ENCODE measurements around the gene SMCO2. TPM values are rescaled to one million over a fixed set of nuclear protein-coding genes. Genes with fewer than 3 reads are reported as not detected.
A peak's percentile ranks its signal among the peaks of the same experiment; 100 is the strongest.

Gene SMCO2
- total RNA-seq, 1 donor from 2014 or later: not detected

DNA sequence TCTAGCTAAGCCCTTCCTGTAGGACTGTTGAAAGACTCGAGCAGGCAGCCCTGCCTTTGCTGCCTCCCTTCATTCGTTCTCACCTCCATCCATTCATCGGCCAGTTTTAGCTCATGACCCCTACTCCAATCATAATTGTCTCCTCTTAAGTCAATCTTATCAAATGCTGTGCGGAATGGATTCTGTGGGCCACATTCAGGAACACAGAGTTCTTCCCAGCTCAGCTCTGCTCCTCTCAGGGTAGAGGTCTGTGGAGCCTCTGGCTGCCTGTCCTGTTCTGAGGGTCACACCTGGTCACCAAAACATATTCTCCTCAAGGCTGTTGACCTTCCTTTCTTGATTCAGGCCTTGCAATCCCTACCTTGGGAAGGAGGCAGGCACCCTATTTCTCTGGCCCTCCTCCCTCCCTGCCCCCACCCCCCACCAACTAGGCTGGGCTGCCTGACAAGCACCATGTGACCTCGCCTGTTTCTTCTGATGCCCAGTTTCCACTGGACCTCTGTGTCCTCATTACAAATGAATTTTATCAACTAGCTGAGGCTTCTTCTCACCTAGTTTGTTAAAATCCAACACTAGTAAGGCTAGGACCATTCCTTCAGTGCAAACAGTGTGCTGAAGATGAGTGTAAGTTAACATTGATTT lies 3.5 kb downstream of the SMCO2 start:
- ATAC-seq (peak; percentile 29), DNase-seq (ENCODE audit: missing footprints) (no peak)
- intact Hi-C loops (cut with DNase I): no loop called here

DNA sequence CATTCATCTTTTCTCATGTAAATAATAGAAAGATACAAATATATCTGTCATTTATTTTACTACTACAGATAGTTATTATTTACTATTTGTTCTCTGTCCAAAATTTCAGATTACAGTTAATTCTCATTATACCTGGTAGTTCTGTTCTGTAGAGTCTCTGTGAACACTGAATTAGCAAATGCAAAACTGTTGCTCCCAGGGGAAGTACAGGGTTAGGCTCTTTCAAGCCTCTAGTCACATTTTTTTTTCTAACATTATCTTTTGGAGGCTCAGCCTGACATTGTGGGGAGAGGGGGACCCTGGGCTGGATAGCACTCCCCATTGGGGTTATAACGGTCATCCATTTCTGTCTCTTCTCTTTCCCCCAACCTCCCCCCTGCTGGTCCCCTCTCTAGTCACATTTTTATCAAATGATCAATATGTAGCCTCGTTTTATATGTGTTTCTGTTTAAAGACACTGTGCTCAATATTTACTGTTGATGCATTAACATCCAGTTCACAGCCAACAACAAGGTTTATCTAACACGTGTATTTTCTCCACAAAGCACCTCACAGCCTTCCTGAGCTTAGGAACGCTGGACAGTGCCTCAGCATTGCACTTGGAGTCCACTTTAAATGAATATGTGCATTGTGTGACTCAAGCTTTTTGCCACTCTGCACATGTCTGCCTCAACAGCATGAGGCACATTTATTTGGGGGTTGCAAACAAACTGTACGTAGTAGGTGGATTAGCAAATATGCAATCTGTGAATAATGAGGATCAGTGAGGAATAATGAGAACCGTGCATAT lies 4.7 kb downstream of the SMCO2 start:
- intact Hi-C loops (cut with DNase I): no loop called here
- ATAC-seq: no peak
- no peak for DNase-seq (ENCODE audit: missing footprints)

DNA sequence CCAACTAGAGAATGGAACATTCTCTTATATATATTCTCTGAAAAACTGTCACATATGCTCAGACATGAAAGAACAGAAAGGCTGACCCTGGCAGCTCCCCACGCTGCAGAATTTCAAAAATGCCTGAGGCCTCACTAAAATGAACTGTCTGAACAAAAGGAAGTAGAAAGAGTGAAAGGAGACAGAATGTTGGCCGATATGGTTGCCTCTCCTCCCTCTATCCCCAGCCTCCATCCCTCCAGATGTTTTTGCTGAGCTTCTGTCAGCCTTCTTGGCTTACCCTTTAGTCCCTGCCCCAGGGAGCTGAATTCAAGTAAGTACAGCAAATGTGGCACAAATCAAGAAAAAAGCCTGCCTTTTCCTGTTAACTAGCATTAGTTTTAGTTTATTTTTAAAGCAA lies 6.9 kb downstream of the SMCO2 start:
- ATAC-seq: peak; percentile 85
- no peak for DNase-seq (ENCODE audit: missing footprints)
- intact Hi-C loops (cut with DNase I): no loop called here

DNA sequence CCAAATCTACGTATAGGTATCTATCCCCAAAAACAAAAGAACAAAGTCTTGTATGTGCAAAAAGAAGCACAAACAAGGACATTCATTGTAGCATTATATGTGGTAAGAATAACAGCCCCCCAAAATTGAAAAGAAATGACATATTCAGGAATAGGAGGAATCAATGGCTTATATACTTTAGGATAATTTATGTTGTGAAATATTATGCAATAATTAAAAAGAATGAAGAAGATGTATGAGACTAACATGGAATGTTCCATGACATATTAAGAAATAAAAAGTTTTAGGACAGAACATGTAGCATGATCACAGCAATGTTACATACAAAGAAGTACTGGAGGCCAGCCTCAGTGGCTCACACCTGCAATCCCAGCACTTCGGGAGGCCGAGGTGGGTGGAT lies 9.1 kb downstream of the SMCO2 start:
- intact Hi-C loops (cut with DNase I): no loop called here
- DNase-seq (ENCODE audit: missing footprints): no peak

DNA sequence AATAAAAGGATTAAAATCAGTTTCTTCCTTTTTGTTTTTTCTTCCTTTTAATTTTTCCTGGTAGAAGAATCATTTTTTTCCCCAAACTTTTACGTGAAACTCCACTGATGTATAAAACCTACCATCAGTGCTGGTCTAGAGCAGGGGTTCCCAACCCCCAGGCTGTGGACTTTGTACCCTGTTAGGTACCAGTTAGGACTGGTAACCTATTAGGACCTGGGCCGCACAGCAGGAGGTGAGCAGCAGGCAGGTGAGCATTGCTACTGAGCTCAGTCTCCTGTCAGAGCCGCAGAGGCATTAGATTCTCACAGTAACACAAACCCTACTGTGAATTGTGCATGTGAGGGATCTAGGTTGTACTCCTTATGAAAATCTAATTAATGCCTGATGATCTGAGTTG lies 10.1 kb downstream of the SMCO2 start:
- ATAC-seq (no peak), DNase-seq (ENCODE audit: missing footprints) (no peak)
- intact Hi-C loops (cut with DNase I): no loop called here

More for the DNA sequence above, 9.1 kb downstream of the SMCO2 start:
- ATAC-seq: no peak

DNA sequence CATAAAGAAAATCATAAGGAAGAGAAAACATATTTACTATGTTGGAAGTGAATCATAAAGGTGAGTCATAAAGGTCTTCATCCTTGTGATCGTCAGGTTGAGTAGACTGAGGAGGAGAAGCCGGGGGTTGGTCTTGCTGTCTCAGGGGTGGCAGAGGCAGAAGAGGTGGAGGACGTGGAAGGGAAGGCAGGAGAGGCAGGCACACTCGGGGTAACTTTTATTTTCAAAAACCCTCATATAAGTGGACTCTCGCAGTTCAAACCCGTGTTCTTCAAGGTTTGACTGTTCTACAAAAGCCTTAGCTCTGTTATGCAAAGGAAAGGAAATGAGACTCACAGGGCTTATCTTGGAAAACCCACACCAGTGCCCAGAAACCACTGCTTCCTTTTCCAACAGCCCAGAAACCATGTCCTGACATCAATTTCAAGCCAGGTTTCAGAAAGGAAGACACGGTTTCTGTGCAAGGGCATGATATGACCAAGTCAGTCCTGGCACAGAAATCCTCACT lies 14.0 kb downstream of the SMCO2 start:
- ATAC-seq (no peak), DNase-seq (ENCODE audit: missing footprints) (no peak)
- intact Hi-C loops (cut with DNase I): no loop called here

DNA sequence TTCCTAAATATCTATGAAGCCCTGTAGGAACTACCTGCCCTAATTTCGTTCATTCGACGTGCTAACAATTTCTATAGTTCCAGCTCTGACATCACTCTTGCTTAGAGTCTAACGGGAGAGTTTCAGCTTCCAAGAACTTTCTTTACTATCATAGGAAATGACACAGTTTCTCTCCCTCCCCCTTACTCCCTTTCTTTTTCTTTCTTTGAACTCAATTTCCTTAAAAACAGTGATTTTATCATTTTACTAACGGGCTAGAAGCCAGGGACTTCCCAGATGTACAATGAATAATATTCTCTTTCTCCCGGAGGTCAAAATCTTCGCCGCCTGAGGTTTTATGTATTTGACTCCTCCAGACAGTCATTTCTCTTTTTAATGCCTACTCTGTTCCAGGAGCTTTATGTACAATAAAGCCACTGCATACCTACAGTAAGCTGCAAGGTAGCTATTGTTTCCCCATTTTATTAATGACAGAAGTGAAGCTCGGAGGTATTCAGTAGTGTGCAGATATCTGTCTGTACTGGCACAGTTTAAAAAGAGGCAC lies 15.7 kb downstream of the SMCO2 start:
- ATAC-seq: no peak
- DNase-seq (ENCODE audit: missing footprints): no peak
- intact Hi-C loops (cut with DNase I): no loop called here

DNA sequence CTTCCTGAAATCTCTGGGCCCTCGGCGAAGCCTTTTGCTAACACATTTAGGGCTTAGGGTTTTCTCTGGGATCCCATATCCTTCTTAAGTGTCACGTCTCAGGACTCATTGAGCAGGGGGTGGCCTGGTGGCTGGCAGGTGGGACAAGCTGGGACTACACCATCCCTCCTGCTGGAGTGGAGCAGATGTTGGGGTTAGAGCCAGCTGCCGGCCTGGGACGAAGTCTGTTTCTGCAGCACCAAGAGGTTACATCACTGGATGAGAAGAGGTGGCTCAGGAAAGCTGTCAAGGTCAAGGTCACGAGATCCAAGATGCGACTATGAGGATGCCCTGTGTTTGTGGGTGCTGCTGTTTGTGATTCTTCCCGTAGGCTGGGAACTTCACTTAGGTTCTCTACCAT lies 16.3 kb downstream of the SMCO2 start:
- DNase-seq (ENCODE audit: missing footprints) (no peak), ATAC-seq (peak; percentile 64)
- intact Hi-C loops (cut with DNase I): no loop called here

DNA sequence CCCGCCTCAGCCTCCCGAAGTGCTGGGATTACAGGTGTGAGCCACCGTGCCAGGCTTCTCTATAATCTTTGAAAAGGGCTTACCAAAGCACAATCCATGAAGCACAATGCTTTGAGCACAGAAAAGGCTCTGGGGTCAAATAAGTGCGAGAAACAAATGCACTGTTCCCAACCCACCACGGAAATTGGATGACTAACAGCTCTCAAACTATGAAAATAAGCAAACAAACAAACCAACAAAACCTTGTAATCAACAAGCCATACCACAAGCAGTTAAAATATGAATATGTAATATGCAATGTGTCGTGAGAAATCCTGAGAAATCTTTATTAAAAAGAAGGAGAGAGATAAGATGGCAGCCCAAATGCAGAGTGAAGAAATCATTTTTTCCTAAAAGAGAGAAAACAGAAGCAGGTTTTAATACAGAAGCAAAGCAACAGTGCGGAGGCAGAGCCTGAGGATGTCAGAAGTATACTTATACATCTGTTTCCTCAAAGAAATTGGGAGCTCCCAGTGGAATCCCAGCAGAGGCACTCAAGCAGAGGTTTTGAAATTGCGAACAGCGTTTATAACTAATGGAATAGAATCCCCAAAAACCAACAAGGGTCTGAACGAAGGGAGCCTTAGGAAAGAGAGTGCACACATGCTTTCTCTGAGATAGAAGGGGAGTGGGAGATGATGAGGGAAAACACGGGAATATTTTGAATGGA lies 17.1 kb downstream of the SMCO2 start:
- intact Hi-C loops (cut with DNase I): no loop called here
- no peak for DNase-seq (ENCODE audit: missing footprints)
- ATAC-seq: peak; percentile 67

DNA sequence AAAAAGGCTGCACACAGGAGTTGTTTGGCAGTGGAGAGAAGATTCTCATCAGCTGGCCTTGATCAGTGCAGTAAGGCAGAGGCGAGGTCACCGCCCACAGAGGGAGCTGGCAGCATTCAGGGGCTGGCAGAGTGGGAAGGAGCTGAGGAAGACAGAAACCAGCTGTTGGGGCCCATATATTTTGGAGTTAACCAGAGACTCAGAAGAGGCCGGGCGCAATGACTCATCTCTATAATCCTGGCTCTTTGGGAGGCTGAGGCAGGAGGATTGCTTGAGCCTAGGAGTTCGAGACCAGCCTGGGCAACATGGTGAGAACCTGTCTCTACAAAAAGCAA lies 17.7 kb downstream of the SMCO2 start:
- DNase-seq (ENCODE audit: missing footprints) (peak; percentile 81), ATAC-seq (peak; percentile 92)

DNA sequence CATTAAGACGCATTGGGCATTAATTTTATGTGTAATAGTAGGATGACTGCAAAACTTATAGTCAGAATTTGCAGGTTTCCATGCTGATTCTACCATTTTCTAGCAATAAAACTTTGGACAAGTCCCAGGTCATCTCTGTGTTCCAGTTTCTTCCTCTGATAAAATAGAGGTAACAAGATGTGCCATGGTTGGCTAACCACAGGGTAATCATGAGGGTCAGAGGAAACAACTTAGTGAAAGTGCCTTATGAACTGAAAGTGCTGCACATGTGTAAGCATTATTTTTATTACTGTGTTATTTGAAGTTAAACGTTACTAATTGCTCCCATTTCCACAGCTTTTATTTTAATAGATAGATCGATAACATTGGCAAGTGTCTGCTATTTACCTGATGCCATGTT lies 21.1 kb downstream of the SMCO2 start:
- ATAC-seq (no peak), DNase-seq (ENCODE audit: missing footprints) (no peak)
- intact Hi-C loops (cut with DNase I): no loop called here

More for the DNA sequence above, 17.7 kb downstream of the SMCO2 start:
- intact Hi-C loops (cut with DNase I): no loop called here

DNA sequence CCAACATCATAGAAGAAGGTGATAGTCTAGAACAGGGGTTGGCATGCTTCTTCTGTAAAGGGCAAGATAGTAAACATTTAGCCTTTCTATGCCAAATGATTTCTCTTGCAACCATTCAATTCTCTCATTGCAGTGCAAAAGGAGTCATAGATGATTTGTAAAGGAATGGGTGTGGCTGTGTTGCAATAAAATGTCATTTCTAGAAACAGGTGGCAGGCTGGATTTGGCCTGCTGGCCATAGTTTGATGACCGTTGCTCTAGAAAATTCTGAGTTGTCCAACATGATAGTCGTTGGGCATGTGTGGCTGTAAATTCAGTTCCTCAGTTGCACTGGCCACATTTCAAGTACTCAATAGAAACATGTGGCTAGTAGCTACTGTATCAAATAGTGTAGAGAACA lies 21.7 kb downstream of the SMCO2 start:
- intact Hi-C loops (cut with DNase I): no loop called here
- ATAC-seq (no peak), DNase-seq (ENCODE audit: missing footprints) (no peak)

DNA sequence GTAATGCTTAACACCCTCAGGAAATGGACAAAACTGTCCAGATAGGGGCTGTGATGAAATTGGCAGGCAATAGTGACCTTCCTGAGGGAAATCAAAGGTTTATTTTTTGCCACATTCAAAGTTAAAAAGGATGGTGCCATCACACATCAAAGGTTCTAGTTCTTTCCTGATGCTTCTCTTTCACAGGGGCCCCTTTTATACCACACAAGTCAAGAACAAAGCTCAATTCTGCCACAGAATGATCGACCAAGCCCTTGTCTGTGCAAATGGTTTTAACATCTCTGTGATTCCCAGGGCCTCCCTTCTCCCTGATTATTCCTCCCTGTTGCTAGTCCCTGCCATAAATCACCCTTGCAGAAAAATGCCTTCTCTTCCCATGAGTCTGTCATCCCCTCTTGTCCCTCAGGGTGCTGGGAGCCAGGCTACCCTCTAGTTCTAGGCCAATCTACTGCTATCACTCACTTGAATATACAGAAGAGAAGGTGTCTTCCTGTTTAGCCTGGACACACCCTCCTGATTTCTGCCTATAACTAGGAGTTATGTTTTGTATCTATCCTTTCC lies 22.7 kb downstream of the SMCO2 start:
- DNase-seq (ENCODE audit: missing footprints) (no peak), ATAC-seq (no peak)

DNA sequence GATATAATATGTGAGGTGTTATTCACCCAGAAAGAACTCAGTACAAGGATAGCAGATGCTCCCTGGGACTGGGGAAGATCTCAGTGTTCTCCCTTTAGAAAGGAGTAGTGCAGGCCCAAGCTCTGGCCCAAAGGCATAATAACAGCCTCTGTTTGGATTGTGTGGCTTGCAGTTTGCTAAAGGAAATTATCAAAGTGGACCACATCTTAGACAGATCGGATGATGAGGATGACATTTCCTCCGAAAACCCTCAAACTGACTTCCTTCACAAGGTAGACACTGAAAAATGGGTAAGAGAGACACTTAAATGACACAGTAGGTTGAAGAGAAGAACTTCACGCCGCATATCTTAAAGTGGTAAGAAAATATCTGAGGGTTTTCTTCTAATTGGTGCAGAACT lies 26.1 kb downstream of the SMCO2 start:
- no peak for ATAC-seq
- intact Hi-C loops (cut with DNase I): loop anchor here (5.0 kb wide), 1 partner anchor 35 kb away; no protein-coding TSS in a partner anchor
- DNase-seq (ENCODE audit: missing footprints): no peak

More for the DNA sequence above, 22.7 kb downstream of the SMCO2 start:
- intact Hi-C loops (cut with DNase I): no loop called here

DNA sequence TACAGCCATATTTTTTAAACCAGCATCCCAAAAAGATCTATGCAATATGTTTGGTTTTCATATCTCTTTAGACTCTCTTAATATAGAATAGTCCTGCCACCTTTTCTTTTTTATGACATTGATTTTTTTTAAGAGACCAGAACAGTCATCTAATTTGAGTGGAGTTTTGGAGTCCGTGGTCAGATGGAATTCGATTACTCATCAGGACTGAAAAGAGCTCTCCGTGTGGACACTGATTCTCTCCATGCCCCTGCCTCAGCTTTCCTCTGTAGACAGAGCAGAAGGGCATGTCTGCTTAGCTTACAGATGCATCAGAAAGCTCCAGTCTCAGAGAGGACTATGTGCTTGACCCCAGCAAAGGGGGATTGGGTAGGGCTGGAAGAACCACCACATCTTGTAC lies 27.8 kb downstream of the SMCO2 start:
- intact Hi-C loops (cut with DNase I): loop anchor here (5.0 kb wide), 1 partner anchor 37 kb away; no protein-coding TSS in a partner anchor

DNA sequence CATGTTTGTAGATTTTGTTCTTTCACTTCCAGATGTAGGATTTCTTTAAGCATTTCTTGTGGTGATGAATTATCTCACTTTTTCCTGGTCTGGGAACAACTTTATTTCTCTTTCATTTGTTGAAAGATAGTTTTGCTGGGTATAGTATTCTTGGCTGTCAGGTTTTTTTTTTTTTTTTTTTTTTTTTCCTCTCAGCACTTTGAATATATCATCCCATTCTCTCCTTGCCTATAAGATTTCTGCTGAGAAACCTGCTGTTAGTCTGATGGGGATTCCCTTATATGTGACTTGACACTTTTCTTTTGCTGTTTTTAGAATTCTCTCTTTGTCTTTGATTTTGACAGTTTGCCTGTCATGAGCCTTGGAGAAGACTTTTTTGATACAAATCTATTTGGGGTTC lies 30.5 kb downstream of the SMCO2 start:
- no peak for DNase-seq (ENCODE audit: missing footprints)
- intact Hi-C loops (cut with DNase I): no loop called here
- ATAC-seq: no peak

More for the DNA sequence above, 27.8 kb downstream of the SMCO2 start:
- no peak for DNase-seq (ENCODE audit: missing footprints)
- no peak for ATAC-seq

DNA sequence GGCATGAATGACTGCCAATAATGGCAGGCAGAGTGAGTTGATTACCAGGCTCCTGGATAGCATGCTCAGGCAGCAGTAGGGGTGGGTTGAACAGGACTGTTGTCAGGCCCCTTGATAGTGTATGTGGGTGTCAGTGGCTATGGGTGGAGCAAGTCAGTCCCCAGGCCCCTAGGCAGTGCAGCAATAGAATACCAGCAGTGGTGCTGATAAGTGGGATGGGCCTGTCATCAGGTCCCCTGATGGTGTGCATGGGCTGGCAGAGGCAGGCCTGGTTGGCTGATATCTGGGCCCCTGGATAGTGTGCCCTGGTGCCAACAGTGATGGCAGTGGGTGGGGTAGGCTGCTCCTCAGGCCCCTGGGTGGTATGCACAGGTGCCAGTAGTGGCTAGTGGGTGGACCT lies 32.4 kb downstream of the SMCO2 start:
- no peak for DNase-seq (ENCODE audit: missing footprints)
- intact Hi-C loops (cut with DNase I): no loop called here
- ATAC-seq: peak; percentile 46

DNA sequence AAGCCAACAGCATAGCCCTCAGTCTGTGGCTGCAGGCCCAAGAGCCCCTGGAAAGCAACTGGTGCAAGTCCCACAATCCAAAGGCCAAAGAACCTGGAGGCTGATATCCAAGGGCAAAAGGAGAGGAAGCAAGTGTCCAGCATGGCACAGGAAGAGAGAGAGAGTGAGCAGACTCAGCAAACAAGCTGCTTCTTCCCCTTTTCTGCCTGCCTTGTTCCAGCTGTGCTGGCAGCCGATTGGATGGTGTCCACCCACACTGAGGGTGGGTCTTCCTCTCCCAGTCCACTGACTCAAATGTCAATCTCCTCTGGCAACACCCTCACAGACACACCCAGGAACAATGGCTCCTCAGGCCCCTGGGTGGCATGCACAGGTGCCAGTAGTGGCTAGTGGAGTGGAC lies 33.5 kb downstream of the SMCO2 start:
- no peak for DNase-seq (ENCODE audit: missing footprints)
- intact Hi-C loops (cut with DNase I): no loop called here
- no peak for ATAC-seq

DNA sequence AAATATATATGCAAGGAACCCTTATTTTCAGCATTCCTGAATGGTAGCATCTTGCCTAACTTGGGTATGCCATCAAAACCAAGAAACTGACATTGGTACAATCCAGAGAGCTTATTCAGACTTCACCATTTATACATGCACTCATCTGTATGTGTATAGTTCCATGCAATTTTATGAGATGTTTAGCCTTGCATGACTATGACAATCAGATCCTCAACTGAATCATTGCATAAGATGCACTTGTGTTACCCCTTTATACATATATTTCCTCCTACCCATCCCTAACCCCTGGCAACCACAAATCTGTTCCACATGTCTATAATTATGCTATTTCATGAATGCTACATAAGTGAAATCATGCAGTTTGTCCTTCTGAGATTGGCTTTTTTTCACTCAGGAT lies 40.4 kb downstream of the SMCO2 start:
- ATAC-seq (no peak), DNase-seq (ENCODE audit: missing footprints) (no peak)
- intact Hi-C loops (cut with DNase I): no loop called here

Measured in Right ventricle myocardium inferior (tissue), 1 donor.